GM12878 (cell line): Measurements from ENCODE around the gene ALCAM. TPM values are rescaled to one million over a fixed set of nuclear protein-coding genes. Genes with fewer than 3 reads are reported as not detected.

ENCODE experiments used
- ATAC-seq: fragments of 200-7000 bp; cut with Tn5 transposase; 3 replicates; pipeline ENCODE4 v1.9.1; 2020; ENCODE audit warnings: mild to moderate bottlenecking, moderate library complexity
- BruUV-seq: library from RNA; stranded (reverse); fragments of 400-500 nt; replicated peaks from 2 replicates; lab custom pipeline; 2021; lab: Mats Ljungman, UMichigan
- CTCF ChIA-PET: fragments of 300-600 bp; sonication (Branson Sonifier 250); formaldehyde crosslinking; extraction: SDS; loops from one replicate; lab custom pipeline; 2021; ENCODE audit warnings: inconsistent platforms; lab: Yijun Ruan, JAX
- POLR2A ChIA-PET: fragments of 350-600 bp; formaldehyde crosslinking; extraction: SDS; loops from one replicate; lab custom pipeline; 2021; ENCODE audit warnings: inconsistent platforms; lab: Charles Lee
- RAD21 ChIA-PET: fragments of 300-600 bp; sonication (Branson Sonifier 250); formaldehyde crosslinking; loops from one replicate; lab custom pipeline; 2023; ENCODE audit warnings: antibody characterized with exemption; ENCODE audit not compliant: unreplicated experiment; lab: Charles Lee
- SMC1A ChIA-PET: fragments of 300-600 bp; sonication (Branson Sonifier 250); formaldehyde crosslinking; loops from one replicate; lab custom pipeline; 2023; ENCODE audit not compliant: unreplicated experiment, uncharacterized antibody; lab: Charles Lee
- DNase-seq: peaks from one replicate; pipeline ENCODE4 v3.0.0-alpha.2; 2011; ENCODE audit warnings: low read depth, low spot score
- FAIRE-seq: peaks from 3 replicates; lab custom pipeline; 2011; peaks lifted over from hg19 to GRCh38; lab: Jason Lieb, UNC
- H2AFZ ChIP-seq: 2 replicates; pipeline ENCODE4 v1.6.0; 2011; ENCODE audit warnings: low read depth, low read length, control low read depth; ENCODE audit not compliant: control insufficient read depth
- H3K27ac ChIP-seq: 2 replicates; pipeline ENCODE4 v1.5.1; 2011; ENCODE audit warnings: control low read depth; ENCODE audit not compliant: control insufficient read depth, insufficient read depth
- H3K27me3 ChIP-seq, 2 experiments: replicated peaks in 1 of 2; 2 replicates each; pipeline versions ENCODE4 v1.6.0 to v1.6.1; 2011; ENCODE audit warnings: low read length in 1 of 2; ENCODE audit not compliant: control insufficient read depth in 2 of 2, insufficient read depth in 2 of 2
- H3K36me3 ChIP-seq, 2 experiments: 2 replicates each; pipeline ENCODE4 v1.5.1; 2011; ENCODE audit warnings: low read length in 1 of 2; ENCODE audit not compliant: control insufficient read depth in 2 of 2, insufficient read depth in 2 of 2
- H3K4me1 ChIP-seq: 2 replicates; pipeline ENCODE4 v1.6.1; 2011; ENCODE audit warnings: mild to moderate bottlenecking, low read length, moderate library complexity, mixed read lengths; ENCODE audit not compliant: control insufficient read depth, insufficient read depth
- H3K4me2 ChIP-seq: 2 replicates; pipeline ENCODE4 v1.6.0; 2011; ENCODE audit warnings: control low read depth; ENCODE audit not compliant: control insufficient read depth, insufficient read depth
- H3K4me3 ChIP-seq: fragments of 200-600 bp; sonication (generic); 2 replicates; pipeline ENCODE4 v1.5.1; 2016
- H3K79me2 ChIP-seq: 2 replicates; pipeline ENCODE4 v1.6.0; 2011; ENCODE audit warnings: low read length; ENCODE audit not compliant: control insufficient read depth, insufficient read depth
- H3K9ac ChIP-seq: 2 replicates; pipeline ENCODE4 v1.8.0; 2011; ENCODE audit warnings: low read length, control low read depth, mixed read lengths; ENCODE audit not compliant: control insufficient read depth, insufficient read depth
- H3K9me3 ChIP-seq: replicated peaks from 3 replicates; pipeline ENCODE4 v1.5.1; 2011; ENCODE audit warnings: mild to moderate bottlenecking, low read length; ENCODE audit not compliant: control insufficient read depth, insufficient read depth
- H4K20me1 ChIP-seq: 2 replicates; pipeline ENCODE4 v1.6.0; 2011; ENCODE audit not compliant: control insufficient read depth, insufficient read depth
- BACH1 ChIP-seq: fragments of 450-650 bp; IDR thresholded peaks from 2 replicates; pipeline ENCODE4 v1.6.1; 2017; ENCODE audit warnings: mild to moderate bottlenecking, borderline replicate concordance
- EED ChIP-seq: sonication (generic); IDR thresholded peaks from 2 replicates; pipeline ENCODE4 v1.6.1; 2016; ENCODE audit warnings: antibody characterized with exemption, low read depth
- IRF4 ChIP-seq: IDR thresholded peaks from 2 replicates; pipeline ENCODE4 v1.6.1; 2011; ENCODE audit warnings: low read depth, low read length
- JUNB ChIP-seq: IDR thresholded peaks from 2 replicates; pipeline ENCODE4 v1.6.1; 2016; ENCODE audit warnings: antibody characterized with exemption, mild to moderate bottlenecking
- LARP7 ChIP-seq: fragments of 450-650 bp; IDR thresholded peaks from 2 replicates; pipeline ENCODE4 v1.6.1; 2017; ENCODE audit warnings: mild to moderate bottlenecking
- MEF2B ChIP-seq: fragments of 450-650 bp; IDR thresholded peaks from 2 replicates; pipeline ENCODE4 v1.6.1; 2018; ENCODE audit warnings: mild to moderate bottlenecking, moderate library complexity; ENCODE audit not compliant: partially characterized antibody, poor library complexity, severe bottlenecking
- NFIC ChIP-seq: IDR thresholded peaks from 2 replicates; pipeline ENCODE4 v1.6.1; 2012; ENCODE audit warnings: low read depth, mild to moderate bottlenecking, inconsistent platforms, low read length, moderate library complexity
- NR2C1 ChIP-seq: fragments of 450-650 bp; IDR thresholded peaks from 2 replicates; pipeline ENCODE4 v1.6.1; 2017; ENCODE audit warnings: antibody characterized with exemption, mild to moderate bottlenecking, moderate library complexity
- NR2F1 ChIP-seq: fragments of 450-650 bp; conservative IDR thresholded peaks from 2 replicates; pipeline ENCODE4 v1.6.1; 2017; ENCODE audit warnings: mild to moderate bottlenecking
- SMC3 ChIP-seq: IDR thresholded peaks from 2 replicates; pipeline ENCODE4 v1.6.1; 2011; ENCODE audit warnings: low read length, improper control_type of control experiment, borderline replicate concordance
- ZNF24 ChIP-seq: fragments of 450-650 bp; IDR thresholded peaks from 2 replicates; pipeline ENCODE4 v1.6.1; 2017; ENCODE audit warnings: antibody characterized with exemption, mild to moderate bottlenecking
- WGBS: methylation state at CpG from one replicate; pipeline ENCODE4 v1.1.6; 2016; ENCODE audit warnings: low lambda C conversion rate; ENCODE audit not compliant: insufficient replicate concordance, insufficient coverage; ENCODE audit errors: missing lambda C conversion rate; 5-methylcytosine and 5-hydroxymethylcytosine counted together
- in situ Hi-C: fragments of 300-500 bp; cut with MboI; formaldehyde crosslinking; loops from 9 replicates; pipeline ENCODE4 v1.14.3; 2018; ENCODE audit warnings: mixed read lengths
- intact Hi-C: fragments of 100-400 bp; cut with micrococcal nuclease; formaldehyde crosslinking; loops from one replicate; pipeline ENCODE4 v1.14.2; 2022; ENCODE audit not compliant: unreplicated experiment
- polyA plus RNA-seq, 11 experiments: library from polyadenylated mRNA; depleted of rRNA in 4 of 11; unstranded in 6 of 11; stranded (reverse) in 5 of 11; fragments of >200 nt; fragmentation: Nextera tagmentation in 4 of 11; fragmentation: Illumina TruSeq in 1 of 11; extraction: Ambion mirVana in 4 of 11; extraction: Trizol in 1 of 11; gene quantifications; 1 replicate in 1 of 11; 2 replicates in 10 of 11; pipeline versions ENCODE4 v1.2.1 to v1.2.3, GENCODE V29; 2011 to 2016; ENCODE audit warnings: inconsistent platforms in 2 of 11, missing spikeins in 2 of 11, low read depth in 1 of 11
- total RNA-seq, 4 experiments: library from RNA; depleted of rRNA in 3 of 4; stranded (reverse); fragments of >200 nt in 3 of 4; fragmentation: Illumina TruSeq in 1 of 4; extraction: Trizol in 1 of 4; gene quantifications; 2 replicates each; pipeline versions ENCODE4 v1.2.1 to v1.2.3, GENCODE V29; 2013 to 2021

The ALCAM gene
- total and polyA plus RNA-seq, 10 of the 15 experiments (the other 5 are each of a cell fraction or from before 2014, with no cell fraction given), result 12.2 to 54.2 (median 32.6) TPM

DNA sequence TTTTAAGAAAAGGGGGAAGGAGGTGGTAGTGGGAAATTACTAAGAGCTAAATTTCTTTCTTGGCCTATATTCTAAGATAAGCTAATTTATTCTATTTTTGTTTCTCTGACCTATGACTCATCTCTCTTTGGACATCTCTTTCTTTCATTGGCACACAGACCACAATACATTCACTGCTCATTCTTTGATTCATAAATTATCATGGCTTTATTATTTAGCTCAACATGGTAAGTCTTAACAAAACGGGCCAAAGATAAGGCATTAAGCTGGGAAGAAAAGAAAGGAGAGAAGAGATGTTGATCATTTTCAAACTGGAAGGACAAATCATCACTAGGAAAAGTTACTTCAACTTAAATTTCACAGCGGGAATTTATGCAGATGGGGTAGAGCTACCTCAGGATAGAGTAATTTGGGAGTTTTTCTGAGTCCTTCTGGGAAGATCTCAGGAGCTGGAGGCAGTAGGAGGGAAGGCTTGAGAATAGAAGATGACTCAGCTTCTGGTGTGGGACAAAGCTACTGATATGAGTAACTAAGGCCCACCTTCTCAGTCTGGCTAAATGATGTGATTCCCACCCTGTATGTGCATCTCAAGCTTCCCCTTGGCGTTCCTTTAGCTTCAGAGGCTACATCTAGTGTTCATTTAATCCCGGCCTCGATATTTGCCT is 7.5 kb upstream of the ALCAM start:
- TF ChIP-seq JUNB, result peak; percentile 36; the same call in 1 of the 2 replicates
- TF ChIP-seq EED, result peak; percentile 42; the same call in 1 of the 2 replicates
- peak; percentile 44; the same call in 1 of the 2 replicates for TF ChIP-seq NFIC
- no peak for TF ChIP-seq SMC3
- no peak for TF ChIP-seq BACH1
- TF ChIP-seq MEF2B, result no peak
- TF ChIP-seq ZNF24, result no peak
- no peak for TF ChIP-seq NR2C1
- no peak for TF ChIP-seq LARP7
- TF ChIP-seq IRF4, result peak; percentile 58; the same call in 1 of the 2 replicates
- TF ChIP-seq NR2F1, result no peak
- FAIRE-seq (no peak), DNase-seq (no peak), ATAC-seq (peak; percentile 52)
- no peaks in the 10 kb centered on the region for H3K9me3 ChIP-seq
- WGBS, result 81% methylated on average over 5 of the region's 5 CpGs
- ChIA-PET RAD21 (interaction anchor here (1.2 to 1.5 kb wide), 2 partner anchors 10 to 12 kb away, joined by 3 to 7 read pairs; no protein-coding TSS in a partner anchor), SMC1A (interaction anchor here (0.6 to 1.2 kb wide), 3 partner anchors 9 to 1378 kb away, joined by 3 read pairs; no protein-coding TSS in a partner anchor), POLR2A (interaction anchor here (0.6 kb wide), 1 partner anchor 1242 kb away, joined by 4 read pairs; no protein-coding TSS in a partner anchor), CTCF (interaction anchor here (0.9 to 1.3 kb wide), 2 partner anchors 25 to 56 kb away, joined by 3 read pairs; no protein-coding TSS in a partner anchor)
- no TSS peak for BruUV-seq
- in situ Hi-C loops (no loop called here), intact Hi-C loops (no loop called here)
- no peak overlapping the region for H3K4me2 ChIP-seq
- H3K27me3 ChIP-seq, result no peaks in the 10 kb centered on the region
- no peaks in the 10 kb centered on the region for H3K79me2 ChIP-seq
- H3K36me3 ChIP-seq, result no peaks in the 10 kb centered on the region
- H3K4me1 ChIP-seq, result no peaks in the 10 kb centered on the region; the same call in 1 of the 2 replicates
- H3K4me3 ChIP-seq, result no peak overlapping the region
- no peak overlapping the region for H2AFZ ChIP-seq
- no peaks in the 10 kb centered on the region for H4K20me1 ChIP-seq
- no peak overlapping the region for H3K9ac ChIP-seq
- H3K27ac ChIP-seq, result no peak overlapping the region
